CD4-positive, alpha-beta T cell treated with Interleukin-12 subunit alpha and Interleukin-12 subunit beta, for 1 hour (primary cell): ENCODE measurements around the gene STAT1.

Source experiments
- DNase-seq: peaks from one replicate; pipeline ENCODE4 v3.0.0-alpha.2; 2020

The STAT1 gene

DNA sequence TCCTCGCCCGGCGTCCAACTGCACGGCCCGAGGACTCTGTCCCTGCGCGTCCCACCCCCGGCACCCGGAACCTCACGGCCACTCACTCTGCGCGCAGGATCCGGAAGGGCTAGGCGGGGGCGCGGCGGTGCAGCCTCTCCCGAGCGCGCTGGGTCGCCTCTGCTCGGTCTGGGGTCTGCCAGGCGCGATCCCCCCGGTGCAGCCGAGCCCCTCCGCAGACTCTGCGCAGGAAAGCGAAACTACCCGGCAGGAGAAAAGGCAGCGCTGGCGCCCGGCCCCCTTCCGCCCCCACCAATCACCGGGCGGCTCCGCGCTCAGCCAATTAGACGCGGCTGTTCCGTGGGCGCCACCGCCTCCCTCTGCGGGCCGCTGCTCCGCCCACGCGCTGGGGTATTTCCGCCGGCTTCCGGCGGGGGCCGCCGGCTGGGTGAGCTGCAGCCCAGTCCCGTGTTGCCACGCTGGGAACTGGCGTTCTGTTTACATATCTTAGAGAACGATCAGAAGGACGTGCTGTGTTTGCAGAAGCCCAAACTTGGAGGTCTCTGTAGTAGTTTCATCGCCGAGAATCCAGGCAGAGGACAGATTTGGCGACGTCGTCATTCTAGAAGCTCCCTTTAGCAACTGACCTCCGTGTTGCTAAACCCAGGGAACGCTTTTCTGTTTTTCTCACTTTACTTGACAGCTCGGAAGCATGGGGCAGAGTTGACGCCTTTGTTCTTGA lies at the start of gene STAT1:
STAT1 (minus strand) TSS at position 240 of the 721 bp plus-strand sequence. CDS start 4,168 bp downstream, outside the sequence.
- peak; percentile 96 for DNase-seq

DNA sequence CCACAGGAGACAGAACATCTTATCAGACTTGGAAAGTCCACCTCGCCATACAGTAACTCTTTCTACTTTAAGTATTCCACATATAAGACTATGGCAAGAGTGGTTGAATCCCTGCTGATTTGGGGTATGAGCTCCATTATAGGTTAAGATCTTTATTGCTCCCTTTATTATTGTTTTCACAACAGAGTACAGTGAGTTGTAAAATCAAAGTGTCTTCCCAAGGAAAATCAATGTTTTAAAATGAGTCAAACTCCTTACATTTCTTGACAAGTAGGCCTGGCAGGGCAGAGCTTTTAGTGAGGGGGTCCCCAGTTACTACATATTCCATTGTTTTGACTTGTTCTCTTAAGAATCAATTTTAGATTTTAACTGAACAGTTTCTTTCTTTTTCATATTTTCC lies 49.6 kb upstream of the STAT1 start:
- no peak for DNase-seq

DNA sequence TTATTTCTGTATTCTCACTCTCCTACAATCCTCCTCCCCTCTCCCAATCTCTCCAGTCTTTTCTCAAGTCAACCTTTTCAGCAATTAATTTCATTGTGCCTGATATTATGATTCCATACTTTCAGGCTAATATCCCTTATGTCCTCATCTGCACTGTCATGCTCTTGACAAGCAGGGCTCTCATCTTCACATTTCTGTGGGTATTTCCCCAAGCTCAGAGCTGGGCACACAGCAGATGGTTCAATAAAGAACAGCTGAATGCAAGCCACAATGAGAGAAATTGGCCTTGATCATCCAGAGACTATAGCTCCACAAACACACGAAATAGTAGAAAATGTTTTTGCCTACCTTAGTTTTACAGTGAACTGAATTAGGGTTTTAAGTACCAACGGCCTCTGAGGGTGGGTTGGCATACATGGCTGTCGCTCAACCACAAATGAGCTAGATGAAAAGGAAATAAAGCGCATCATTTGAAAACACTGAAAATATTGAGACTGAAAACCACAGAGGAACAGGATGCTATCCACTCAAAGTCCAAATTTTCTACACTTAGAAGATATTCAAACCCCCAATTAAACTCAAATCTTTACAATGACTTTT lies 47.5 kb upstream of the STAT1 start:
- peak; percentile 48 for DNase-seq

DNA sequence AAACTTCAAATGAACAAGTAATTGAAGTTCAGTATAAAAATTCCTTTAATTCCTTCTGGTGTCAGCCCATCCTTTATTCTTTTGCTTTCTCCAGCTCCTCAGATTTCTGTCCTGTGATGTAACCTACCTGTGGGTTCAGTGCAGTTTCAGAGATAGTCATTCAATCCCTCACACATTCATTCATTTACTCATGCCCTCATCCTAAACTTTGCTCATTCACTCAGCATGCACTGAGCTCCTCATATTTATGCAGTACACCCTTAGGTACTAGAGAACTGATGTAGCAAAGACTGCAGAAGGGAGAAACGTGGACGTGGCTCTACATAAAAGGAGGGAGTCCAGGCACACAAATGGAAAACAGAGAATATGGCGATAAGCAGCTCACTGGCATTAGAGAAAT lies 45.3 kb upstream of the STAT1 start:
- no peak for DNase-seq

DNA sequence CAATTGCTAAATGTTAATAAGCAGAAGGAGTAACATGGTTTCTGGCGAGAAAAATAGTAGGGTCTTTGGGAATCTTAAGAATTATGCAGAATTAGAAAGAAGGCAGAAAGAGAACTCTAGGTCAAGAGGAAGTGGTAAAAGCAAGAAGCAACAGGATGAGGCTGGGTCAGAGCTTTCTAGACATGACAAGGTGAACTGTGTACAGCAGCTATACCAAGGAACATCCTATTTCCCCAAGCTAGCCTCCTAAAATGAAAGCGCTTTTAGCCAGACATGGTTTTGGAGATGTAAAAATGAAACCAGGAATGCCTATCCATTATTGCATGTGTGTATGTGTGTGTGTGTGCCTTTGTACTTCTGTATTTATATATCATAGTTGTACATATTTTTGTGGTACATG lies 42.3 kb upstream of the STAT1 start:
- DNase-seq, result peak; percentile 43

DNA sequence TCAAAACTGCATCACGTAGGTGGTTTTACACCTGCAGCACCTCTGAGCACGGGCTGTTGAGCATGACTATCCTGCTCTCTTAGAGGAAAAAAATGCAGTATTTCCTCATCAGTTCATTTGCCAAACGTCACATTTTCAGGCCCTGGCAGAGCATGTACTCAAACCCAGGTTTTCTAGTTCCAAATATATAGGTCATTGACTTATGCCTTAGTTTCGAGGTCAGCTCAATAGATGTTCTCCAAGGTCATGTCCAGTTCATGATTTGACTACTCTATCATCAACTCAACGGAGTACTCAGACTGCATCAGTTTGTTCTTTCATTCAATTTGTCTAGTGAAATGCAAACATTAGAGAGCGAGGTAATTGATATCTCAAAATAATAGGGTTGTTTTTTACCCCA lies 39.3 kb upstream of the STAT1 start:
- no peak for DNase-seq

DNA sequence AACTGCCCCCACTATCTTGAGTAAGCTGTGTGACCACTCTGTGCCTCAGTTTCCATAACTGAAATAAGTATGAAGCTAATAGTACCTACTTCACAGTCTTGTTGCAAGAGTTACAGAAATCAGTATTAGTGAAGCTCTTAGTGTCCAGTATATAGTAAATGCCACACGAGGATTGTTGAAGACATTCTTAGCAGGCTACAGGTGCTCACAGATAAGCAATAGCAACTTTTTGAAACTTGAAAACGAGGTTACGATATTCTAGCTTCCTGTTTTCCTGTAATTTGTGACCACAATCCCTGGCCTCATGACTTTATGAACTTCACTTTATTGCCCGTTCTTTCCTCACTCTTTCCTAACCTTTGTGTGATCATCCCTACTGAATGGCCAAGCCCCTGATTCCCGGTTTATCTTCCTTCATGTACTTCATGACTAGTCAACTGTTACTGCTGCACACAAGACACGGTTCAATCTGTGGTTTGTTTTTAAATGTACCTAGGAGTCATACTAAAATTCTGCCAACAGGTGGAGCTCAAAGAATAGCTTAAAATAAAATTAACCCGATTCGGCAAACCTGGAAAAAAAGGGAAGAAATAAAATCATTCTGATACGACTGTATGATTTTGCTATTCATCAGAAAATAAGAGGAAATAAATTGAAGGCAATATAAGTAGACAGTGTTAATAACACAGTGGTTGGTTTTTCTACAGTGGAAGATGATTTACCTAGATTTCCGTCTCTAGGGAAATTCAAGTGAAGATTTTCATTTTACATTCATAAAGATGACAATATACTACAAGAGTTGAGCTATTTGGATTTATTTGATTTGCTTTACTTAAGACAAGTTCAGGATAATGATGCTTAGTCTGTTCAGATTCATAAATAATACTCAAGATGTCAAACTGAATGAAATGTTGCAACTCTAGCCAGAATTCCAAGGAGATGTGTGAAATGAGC lies 38.1 kb upstream of the STAT1 start:
- DNase-seq, result peak; percentile 72

DNA sequence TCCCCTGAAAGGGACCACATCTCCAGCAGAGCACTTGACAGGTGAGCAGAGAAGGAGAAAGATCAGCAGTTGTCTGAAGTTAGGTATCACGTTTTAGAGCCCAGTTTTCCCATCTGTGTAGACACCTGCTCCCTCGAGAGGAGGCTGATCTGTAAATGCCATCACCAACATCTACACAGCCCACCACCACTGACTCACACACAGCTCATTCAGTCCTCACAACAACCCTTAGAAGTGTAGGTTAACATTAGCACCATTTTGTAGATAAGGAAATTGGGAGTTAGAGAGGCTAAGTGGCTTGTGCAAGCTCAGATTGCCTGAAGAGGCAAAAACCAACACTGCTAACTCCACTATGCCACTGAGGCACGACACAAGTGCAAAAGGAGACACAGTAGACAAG lies 37.2 kb upstream of the STAT1 start:
- DNase-seq, result no peak

DNA sequence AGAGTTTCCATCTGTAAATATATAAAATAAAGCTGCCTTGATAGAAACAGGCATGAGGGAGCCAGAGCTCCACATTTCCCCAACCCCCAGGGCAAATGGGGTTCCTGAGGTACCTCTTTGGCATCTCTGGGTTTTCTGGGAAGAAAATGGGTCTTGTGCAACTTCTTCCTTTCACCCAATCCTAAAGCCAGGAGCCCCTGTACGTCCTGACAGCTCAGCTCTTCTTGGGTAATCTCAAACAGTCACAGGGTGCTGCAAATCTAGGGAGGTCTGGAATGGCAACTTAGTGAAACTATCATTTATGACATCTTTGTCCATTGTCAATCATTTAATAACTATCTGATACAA lies 36.6 kb upstream of the STAT1 start:
- no peak for DNase-seq

DNA sequence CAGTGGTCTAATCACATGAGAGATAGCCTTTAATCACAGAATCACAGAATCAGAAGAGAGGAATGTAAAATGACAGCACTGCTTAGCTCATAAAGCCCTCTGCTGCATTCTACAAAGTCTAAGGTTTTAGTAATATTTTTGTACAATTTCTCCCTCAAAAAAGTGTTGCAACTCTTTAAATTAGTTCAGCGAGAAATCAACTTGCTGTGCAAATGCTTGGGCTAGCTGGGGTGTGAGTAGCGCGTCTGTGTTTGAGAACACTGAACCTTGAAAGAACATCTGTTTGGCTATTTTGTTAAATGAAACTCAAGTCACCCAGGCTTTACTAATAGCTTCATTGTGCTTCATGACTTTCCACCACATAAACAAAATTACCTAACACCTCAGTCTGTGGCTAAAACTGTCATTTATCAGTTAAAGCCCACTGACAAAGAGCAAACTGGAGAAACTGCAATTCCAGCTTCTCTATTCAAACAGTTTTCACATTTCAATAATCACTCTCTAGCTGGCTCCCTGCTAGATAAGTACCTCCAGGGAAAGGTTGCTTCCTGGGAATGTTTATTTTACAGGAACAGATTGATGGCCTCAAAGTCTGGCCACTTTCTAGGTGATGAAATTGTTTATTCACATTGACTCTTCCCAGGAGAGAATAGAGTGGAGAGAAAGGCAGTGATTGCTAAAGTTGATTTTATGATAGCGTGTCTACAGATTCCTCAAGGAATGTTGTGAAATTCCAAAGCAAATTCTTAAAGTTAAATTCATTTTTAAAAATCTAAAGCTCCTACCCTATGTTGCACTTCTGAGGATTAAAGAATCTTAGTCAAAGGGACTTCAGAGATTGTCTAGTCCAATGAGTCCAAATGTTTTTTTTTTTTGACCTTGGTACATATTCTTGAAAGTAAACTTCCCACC lies 36.0 kb upstream of the STAT1 start:
- peak; percentile 24 for DNase-seq

DNA sequence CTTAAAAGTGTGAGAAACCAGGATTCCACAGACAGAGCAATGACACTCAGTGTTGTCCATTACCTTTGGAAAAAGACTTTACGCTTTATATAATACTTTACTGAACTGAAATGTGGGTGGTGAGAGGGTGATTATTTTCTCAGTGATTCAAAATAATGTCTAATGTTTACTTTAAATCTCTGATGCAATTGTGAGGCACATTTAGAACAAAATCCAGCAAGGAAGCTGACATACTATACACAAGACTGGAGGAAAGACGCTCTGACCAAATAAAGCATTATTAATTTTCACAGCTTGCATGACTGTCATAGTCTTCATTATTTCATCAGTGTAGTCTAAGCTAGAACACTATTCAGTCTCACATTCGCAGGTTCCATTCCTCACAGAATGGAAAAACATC lies 34.1 kb upstream of the STAT1 start:
- no peak for DNase-seq

DNA sequence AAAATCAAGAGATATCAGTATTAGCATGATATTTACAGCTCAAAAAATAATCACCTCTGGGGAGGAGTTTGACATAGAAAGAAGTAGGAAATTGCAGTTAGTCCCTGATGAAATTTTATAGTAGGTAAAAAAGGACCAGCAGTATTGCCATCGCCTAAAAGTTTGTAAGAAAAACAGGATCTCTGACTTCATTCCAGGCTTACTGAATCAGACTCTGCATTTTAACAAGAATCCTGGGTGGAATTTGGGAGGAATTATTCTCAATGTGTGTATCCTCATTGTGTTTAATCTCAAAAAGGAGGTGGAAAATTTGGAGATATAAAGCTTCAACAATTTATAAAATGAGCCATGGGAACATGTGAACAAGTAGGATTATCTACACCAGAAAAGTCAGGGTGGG lies 31.2 kb upstream of the STAT1 start:
- DNase-seq, result no peak

DNA sequence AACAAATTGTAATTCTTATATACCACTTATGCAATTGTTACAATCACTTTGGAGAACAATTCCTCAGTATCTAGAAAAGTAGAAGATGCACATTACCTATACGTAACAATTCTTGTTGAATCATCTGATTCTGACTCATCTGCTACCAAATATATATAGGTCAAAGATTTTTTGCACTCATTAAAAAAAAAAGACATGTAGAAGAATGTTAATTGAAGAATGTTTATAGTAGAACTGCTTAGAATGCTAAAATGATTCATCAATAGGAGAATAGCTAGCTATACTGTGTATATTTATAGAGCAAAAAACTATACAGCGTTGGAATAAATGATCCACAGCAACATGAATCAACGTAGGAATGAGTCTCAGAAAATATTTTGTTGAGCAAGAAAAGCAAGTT lies 29.5 kb upstream of the STAT1 start:
- DNase-seq, result no peak

DNA sequence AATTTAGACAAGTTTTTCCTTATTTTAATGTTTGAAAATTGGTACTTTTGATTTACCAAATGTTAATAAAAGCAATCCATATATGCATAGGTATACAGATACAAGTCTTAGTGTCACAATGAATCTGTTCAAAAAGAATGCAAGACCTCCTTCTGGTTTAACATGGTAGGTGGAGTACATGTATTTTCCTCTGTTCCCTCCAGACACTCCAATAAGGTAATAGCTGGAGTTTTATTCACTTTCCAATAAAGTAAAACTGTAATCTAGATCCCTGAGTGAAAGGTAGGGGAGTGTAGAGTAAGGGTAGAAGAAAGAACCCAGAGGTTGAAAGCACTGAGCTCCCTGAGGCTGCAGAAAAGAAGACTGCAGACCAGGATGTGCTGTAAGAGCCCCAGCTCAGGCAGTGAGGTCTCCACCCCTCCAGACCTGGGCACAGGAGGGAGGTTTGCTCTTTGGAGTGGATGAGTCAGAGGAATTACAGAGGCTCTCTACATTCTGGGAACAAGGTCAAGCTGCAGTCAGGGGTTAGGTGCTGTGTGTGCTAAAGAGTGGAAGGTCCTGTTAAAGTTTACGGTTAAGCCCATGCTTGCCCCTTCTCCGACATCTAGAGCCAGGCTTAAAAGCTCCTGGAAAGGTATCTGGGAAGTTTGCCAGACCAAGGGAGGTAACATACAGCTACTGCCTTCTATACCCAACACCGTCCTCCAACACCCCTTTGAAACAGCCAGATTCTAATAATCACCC lies 27.6 kb upstream of the STAT1 start:
- DNase-seq, result no peak

DNA sequence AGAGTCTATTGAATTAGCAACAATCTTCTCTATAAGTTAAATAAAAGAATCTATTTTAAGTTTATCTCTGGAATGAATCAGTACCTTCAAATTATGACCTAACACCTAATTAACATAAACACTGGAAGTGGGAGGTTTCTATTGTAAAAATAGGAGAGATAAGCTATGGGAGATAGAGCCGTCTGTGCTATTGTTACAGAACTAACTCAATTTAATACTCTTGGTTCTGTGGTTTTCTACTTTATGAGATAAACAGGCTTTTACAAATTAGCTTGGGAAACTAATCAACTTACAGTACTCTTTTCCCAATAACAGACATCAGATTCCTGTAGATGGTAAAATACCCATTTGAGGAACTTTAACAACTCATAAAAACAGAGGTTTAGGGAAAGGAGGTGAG lies 25.6 kb upstream of the STAT1 start:
- no peak for DNase-seq

DNA sequence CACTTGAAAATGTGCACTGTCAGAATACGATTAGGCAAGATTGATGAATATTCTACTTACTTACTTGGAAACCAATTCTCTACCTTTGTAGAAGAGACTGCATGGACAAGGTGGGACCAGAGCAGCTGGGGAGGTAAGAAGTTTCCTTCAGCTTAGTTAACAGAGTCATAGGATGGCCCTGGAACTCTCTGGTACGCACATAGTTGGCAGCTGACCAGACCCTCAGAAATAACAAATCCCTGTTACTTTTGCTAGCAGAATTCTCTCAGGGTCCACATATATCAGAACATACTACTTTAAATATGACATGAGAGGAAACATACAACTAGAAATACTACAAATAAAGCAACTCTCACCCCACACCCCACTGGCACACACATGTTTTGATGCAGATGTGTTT lies 24.8 kb upstream of the STAT1 start:
- DNase-seq, result no peak

DNA sequence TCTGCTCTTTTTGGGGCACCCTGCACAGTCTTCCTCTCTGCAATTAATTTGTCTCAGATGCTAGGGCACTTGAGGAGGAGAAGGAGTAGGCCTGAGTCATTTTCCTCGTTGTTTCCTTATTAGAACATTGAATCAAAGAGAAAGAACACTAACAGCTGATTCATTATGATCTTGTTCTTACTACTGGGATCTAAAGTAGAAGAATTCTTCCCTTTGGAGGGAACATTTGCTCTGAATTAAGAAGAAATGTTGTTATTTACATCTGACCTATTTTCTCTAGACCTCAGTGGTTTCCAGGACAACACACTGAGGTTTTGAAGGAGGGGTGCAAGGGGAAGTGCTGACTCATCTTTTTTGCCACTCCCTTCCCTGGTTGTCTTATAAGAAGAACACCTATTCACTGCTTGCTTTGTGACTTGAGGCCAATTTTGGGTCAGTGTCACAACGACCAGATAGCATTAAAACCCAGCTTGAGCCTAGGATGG lies 24.3 kb upstream of the STAT1 start:
- peak; percentile 73 for DNase-seq

DNA sequence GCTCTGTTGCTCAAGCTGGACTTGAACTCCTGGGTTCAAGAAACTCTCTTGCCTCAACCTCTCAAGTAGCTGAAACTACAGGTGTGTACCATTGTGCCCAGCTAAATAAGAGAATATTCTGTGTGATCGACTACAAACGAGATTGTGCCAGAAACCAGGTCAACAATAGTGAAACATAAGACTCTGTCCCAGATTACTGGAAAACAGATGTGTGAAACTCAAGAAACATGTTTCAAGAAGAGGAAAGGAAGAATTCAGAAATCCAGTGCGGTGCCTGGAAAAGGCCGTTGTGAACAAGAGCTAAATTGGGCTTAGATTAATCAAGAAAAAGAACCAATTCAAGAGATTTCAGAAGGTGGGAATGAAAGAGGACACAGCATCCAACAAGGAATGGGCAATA lies 23.4 kb upstream of the STAT1 start:
- no peak for DNase-seq

DNA sequence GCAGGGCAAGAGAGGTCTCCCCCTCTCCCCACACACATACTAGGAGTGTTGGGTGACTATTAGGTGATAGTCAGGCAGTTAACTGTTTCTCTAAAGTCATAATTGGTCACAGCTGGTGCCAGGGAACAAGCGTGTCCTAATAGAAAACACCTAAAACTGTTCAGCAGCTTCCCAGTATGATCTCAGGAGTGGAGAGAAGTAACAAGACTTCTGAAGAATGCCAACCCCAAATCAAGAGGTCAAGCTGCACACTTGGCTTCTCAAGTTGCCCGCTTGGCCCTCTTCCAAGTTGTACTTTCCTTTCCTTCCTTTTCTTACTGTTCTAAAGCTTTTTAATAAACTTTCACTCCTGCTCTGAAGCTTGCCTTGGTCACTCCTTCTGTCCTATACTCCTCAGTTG lies 22.4 kb upstream of the STAT1 start:
- no peak for DNase-seq

DNA sequence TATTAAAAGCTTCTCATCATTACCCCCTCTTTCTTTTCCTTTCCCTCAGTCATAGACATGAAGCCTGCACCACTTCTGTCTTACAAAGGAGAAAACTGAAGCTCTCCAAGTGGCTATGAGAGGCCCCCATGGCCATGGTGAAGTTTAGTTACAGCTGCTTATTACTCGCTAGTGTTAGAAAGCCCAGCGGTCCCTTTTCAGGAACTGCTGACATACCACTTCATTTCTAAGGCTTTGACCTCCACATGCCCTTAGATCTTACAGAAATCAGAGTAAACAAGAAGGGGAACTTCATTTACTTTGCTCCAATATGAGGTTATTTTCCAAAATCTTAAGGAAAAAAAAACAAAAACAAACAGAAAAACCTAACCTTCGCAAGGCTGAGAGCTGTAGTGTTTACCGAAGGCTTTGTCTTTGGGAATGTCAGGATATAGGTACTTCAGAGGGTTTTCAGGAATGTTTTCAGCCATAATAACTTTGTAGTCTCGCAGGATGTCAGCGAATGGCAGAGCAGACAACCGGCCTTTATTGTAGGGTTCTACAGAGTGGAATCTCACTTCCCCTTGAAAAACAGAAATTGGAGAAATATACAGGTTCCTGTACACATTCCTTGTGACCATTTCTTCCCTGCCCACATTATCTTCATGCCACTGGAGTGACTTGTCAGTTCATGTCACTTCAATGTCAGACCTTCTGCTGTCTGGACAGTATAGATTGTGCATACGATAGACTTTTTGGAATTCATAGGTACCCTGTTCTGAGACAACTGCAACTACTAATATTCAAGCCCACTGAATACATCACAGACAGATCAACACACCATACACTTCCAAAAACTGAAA lies 18.8 kb upstream of the STAT1 start:
- no peak for DNase-seq

DNA sequence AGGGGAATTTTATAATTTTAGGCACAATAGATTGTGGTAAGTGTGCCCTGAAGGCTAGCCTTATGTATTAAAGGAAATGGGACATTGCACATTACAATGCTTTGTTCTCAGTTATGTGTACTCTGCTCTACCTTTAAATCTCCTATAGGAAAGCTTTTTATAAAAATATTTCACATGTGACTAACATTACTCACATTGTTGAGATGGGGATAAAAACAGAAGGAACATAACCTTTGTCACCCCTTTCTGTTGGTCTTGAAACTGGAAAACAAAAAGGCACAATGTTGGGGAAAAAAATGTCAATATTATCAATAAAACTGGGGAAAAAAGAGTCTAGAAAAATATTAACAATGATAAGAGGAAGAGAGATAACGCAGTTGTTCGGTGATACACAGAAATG lies 17.3 kb upstream of the STAT1 start:
- DNase-seq, result no peak
